Measurements from ENCODE around the gene CASS4.

DNA sequence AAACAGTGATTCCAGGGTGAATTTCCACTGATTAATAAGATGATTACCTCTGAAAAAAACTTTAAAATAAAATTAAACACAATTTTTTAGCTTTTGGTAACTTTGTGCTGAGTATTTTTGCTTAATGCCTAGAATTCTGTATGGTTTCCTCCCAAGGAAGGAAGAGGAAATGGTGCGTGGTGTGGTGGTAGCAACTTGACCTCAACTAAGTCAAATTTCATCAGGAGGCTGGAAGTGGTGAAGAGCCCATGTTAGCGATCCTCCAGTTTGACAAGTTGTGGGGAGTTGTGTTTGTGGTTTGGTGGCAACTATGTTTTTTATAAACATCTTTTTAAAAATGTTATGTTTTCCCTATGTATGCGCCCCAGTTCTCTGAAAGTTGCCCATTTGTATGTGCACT lies 51.4 kb downstream of the CASS4 start:
- TF ChIP-seq, protein P1, sequence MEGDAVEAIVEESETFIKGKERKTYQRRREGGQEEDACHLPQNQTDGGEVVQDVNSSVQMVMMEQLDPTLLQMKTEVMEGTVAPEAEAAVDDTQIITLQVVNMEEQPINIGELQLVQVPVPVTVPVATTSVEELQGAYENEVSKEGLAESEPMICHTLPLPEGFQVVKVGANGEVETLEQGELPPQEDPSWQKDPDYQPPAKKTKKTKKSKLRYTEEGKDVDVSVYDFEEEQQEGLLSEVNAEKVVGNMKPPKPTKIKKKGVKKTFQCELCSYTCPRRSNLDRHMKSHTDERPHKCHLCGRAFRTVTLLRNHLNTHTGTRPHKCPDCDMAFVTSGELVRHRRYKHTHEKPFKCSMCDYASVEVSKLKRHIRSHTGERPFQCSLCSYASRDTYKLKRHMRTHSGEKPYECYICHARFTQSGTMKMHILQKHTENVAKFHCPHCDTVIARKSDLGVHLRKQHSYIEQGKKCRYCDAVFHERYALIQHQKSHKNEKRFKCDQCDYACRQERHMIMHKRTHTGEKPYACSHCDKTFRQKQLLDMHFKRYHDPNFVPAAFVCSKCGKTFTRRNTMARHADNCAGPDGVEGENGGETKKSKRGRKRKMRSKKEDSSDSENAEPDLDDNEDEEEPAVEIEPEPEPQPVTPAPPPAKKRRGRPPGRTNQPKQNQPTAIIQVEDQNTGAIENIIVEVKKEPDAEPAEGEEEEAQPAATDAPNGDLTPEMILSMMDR (IDR thresholded peaks at IDR 0.05) = no peak
- TF ChIP-seq POLR2A (IDR thresholded peaks at IDR 0.05) (no peak), POLR2AphosphoS5 (IDR thresholded peaks at IDR 0.05) (no peak)
